Hematopoietic multipotent progenitor cell (in vitro differentiated cells): ENCODE results near the gene PRR23E. TPM values are rescaled to one million over a fixed set of nuclear protein-coding genes. Genes with fewer than 3 reads are reported as not detected.

Experiments
- DNase-seq, 3 donors: peaks; one replicate each; pipeline ENCODE4 v3.0.0-alpha.2; 2011 to 2015; ENCODE audit warnings: low read depth in 2 of 3, low spot score in 2 of 3
- total RNA-seq: library from RNA; depleted of rRNA; stranded (reverse); fragments of >200 nt; gene quantifications from one replicate; pipeline ENCODE4 v1.2.3, GENCODE V29; 2012

Gene PRR23E
- total RNA-seq, 1 donor, result not detected

GRCh38 chr3:127164615-127165014 lies 28.3 kb upstream of the PRR23E start:
- no peak for DNase-seq

- DNase-seq, result no peak
These were observed 27.9 kb upstream of the PRR23E start for GRCh38 chr3:127165036-127165435.

- no peak for DNase-seq
These were observed 27.0 kb upstream of the PRR23E start for GRCh38 chr3:127165694-127166485.

GRCh38 chr3:127166501-127167065 lies 26.3 kb upstream of the PRR23E start:
- no peak for DNase-seq

- no peak for DNase-seq
These were observed 25.5 kb upstream of the PRR23E start for GRCh38 chr3:127167315-127168043.

GRCh38 chr3:127168271-127168670 lies 24.7 kb upstream of the PRR23E start:
- no peak for DNase-seq

- no peak for DNase-seq
These were observed 22.1 kb upstream of the PRR23E start for GRCh38 chr3:127170814-127171213.

GRCh38 chr3:127171320-127171719 lies 21.6 kb upstream of the PRR23E start:
- no peak for DNase-seq

GRCh38 chr3:127171721-127172120 lies 21.2 kb upstream of the PRR23E start:
- no peak for DNase-seq

GRCh38 chr3:127172211-127172610 lies 20.7 kb upstream of the PRR23E start:
- no peak for DNase-seq

- no peak for DNase-seq
These were observed 20.0 kb upstream of the PRR23E start for GRCh38 chr3:127172781-127173515.

- no peak for DNase-seq
These were observed 19.3 kb upstream of the PRR23E start for GRCh38 chr3:127173516-127174166.

GRCh38 chr3:127174284-127174683 lies 18.6 kb upstream of the PRR23E start:
- no peak for DNase-seq

- no peak for DNase-seq
These were observed 18.2 kb upstream of the PRR23E start for GRCh38 chr3:127174715-127175140.

GRCh38 chr3:127175272-127175671 lies 17.7 kb upstream of the PRR23E start:
- DNase-seq, result no peak

GRCh38 chr3:127177226-127177625 lies 15.7 kb upstream of the PRR23E start:
- DNase-seq, result no peak

GRCh38 chr3:127180859-127181258 lies 12.1 kb upstream of the PRR23E start:
- DNase-seq, result no peak

- DNase-seq, result no peak
These were observed 10.5 kb upstream of the PRR23E start for GRCh38 chr3:127182431-127182830.

- DNase-seq, result no peak
These were observed 9.8 kb upstream of the PRR23E start for GRCh38 chr3:127182848-127183714.
